ENCODE measurements around the gene GARRE1.
A peak's percentile ranks its signal among the peaks of the same experiment; 100 is the strongest.
"Not testable (repeated sequence)": the region's sequence is repeated elsewhere in the genome, so short reads cannot be mapped to it uniquely, and the experiment has no call there.

GARRE1 gene

DNA sequence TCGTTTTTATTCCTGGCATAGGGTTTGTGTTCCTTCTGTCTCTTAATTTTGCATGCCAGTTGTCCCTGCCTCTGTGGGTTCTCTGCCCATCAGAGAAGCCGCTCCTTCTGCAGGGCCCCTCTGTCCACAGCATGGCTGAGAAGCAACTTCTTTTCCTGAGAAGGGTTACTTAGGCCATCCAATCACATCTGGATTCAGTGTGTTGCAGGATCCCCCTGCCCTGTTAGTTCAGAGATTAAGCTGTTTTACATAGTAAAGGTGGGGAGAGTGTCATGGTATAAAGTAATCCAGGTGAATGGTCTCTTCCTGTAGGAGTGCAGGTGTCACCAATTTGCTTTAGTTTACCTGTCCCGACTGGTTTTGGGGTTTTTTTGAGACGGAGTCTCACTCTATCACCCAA, 22.9 kb upstream of the GARRE1 start:
- DNase-seq = no peak

DNA sequence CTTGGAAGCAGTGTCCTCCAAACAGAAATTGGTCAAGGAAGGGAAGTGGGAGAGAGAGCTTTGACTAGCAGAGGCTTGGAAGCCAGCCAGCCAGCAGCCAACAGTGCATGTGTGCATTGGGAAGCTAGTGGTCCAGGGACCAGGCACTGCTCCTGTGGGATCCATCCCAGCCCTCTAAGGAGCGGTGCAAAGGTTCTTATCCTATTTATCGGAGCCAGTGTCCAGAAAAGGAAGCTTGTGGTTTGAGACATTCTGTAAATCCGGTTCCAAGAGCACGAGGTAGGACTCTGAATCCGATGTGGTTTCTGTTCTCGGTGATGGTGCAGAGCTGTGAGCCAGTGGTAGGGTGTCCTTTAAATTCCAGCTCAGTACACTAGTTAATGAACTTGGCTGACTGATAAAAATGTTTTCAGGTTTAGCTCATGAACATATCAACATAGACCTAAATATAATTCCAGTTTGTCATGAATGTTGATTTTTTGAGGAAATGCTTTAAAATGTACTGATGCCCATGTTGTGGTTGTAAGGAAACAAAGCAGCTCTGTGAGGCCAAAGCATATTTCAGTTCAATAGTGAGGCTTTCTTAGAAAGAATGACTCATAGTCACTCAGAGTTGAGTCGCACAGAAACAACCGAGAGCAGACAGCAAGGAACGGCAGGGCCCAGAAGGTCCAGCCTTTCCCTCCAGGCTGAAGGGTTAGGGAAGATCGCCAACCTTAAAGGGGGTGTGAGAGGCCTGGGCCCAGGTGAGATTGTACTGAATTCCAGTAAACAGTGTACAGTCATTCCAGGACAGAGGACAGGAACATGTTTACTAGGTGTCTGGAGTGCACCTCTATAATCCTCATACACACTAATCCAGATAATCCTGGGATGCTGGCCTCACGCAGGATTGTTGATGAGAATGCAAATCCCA, 21.5 kb upstream of the GARRE1 start:
- no peak for DNase-seq

DNA sequence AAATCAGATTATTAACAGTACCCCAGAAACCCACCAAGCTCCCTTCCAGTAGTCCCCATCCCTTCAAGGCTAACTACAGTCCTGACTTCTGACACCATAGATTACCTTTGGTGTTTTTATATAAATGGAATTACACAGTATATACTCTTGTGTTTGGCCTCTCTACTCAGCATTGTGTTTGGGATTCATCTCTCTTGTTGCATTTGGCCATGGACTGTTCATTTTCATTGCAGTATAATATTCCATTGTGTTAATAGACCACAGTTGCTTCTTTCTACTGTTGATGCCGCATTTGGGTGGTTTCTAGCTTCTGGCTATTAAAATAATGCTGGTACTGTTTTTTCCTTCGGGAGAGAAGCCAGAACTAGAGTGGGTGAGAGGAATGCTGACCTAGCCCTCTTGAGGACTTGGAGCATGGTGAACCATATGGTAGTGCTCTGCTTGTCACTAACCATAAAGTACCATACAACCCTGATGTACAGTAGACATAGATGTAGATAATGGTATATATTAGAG, 18.9 kb upstream of the GARRE1 start:
- no peak for DNase-seq

DNA sequence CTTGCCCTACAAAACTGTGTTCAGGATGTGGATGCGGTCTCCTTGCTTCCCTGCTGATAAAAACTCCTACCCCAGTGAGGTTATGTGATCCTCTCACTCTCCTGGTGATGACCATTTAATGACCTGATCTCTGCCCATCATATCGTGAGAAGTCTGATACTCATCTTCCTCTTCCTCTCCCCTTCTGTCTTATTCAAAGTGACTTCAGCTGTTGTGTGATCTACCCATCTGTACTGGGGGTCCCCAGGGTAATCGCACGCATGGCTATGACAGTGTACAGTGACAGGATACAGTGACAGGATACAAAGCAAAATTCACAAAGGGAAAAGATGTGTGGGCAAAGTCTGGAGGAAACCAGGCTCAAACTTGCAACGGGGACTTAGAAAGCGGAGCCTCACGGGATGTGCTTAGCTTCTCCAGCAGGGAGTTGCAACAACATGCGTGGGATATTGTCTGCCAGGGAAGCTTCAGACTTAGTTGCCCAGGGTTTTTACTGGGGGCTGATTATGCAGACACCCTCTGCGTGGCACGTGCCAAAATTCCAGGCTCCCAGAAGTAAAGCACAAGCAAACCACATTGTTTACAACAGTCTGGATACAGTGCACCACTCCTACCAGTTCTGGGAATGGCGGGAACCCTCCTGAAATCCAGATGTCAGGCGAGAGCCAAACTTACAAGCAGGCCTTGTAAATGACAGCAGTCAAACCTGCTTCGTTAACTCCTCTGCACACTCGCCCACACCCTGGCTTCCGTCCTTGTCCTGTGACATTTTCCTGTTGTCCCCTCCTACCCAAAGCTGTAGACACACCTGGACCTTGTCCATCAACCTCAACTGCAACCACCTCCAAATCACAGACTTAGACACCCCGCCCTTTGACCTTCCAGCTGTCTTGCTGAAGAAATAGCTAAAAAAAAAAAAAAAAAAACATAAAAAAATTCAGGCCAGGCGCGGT, 18.0 kb upstream of the GARRE1 start:
- no peak for DNase-seq

- no peak for DNase-seq
Observed at GRCh38 chr19:34237283-34237682, 17.1 kb upstream of the GARRE1 start.

- no peak for DNase-seq
Observed at GRCh38 chr19:34237939-34238338, 16.4 kb upstream of the GARRE1 start.

DNA sequence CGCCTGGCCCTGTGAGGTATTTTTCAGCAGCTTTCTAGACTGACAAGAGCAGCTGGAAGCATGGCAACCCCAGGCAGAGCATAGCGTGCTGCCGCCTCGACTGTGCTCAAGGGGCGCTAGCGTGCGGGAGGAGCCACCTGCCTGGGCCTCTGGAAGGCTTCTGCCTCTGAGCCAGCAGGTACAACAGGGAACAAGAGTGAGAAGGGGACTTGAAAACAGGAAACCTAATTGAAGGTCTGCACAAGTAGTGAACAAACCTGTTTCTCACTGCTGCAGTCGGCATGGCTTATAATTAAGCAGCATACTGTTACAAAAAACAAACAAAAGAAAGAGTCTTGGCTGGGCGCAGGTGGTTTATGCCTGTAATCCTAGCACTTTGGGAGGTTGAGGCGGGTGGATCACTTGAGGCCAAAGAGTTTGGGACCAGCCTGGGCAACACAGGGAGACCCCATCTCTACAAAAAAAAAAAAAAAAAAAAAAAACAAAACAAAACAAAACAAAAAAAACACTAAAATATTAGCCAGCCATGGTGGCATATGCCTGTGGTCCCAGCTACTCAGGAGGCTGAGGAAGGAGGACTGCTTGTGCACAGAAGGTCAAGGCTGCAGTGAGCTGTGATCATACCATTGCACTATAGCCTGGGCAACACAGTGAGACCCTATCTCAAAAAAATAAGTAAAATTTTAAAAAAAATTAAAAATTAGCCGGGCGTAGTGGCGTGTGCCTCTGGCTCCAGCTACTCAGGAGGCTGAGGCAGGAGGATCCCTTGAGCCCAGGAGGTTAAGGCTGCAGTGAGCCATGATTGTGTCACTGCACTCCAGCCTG, 12.6 kb upstream of the GARRE1 start:
- no peak for DNase-seq

DNA sequence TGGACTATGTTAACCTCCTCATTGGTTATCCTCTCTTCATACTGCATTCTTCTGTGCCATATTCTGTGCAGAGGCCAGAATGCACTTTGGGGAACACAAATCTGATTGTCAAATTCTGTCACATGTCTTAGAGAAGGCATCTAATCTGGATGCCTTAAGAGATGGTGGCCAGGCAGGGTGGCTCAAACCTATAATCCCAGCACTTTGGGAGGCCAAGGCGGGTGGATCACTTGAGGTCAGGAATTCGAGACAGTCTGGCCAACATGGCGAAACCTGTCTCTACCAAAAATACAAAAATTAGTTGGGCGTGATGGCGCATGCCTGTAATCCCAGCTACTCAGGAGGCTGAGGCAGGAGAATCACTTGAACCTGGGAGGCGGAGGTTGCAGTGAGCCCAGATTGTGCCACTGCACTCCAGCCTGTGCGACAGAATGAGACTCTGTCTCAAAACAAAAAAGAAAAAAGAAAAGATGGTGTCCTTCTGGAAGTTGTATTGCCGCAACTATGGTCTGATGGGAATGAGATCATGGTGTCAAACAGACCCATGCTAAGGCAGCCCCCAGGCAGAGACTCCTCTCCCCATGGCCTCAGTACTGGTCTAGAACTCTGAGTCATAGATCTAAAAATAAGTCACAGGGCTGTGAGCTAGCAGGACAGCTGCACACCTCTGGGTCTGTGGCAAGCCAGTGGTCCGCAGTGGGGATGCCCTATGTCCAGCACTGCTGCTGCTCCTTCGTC, 11.0 kb upstream of the GARRE1 start:
- not testable (repeated sequence) for DNase-seq

GRCh38 chr19:34243876-34244578, 10.3 kb upstream of the GARRE1 start:
- DNase-seq = no peak

DNA sequence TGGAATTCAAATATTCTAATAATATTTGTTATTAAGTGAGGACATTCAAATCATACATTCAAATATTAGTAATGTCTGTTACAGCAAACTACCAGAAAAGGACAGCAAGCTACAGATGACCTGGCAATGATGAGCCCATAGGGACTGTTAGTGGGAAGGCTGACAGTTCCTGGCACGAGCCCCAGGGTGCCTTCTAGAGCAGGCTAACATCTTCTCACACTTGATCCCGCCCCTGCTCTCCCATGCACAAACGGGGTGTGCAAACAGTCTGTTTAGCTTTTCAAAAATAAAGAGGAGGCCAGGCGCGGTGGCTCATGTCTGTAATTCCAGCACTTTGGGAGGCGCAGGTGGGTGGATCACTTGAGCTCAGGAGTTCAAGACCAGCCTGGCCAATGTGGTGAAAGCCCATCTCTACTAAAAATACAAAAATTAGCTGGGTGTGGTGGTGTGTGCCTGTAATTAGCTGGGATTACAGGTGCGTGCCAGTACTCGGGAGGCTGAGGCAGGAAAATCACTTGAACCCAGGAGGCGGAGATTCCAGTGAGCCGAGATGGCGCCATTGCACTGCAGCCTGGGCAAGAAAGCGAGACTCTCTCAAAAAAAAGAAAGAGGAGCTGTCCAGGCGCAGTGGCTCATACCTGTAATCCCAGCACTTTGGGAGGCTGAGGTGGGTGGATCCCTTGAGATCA, 9.6 kb upstream of the GARRE1 start:
- no peak for DNase-seq

GRCh38 chr19:34246340-34246739, 8.0 kb upstream of the GARRE1 start:
- DNase-seq = no peak

GRCh38 chr19:34248941-34249340, 5.4 kb upstream of the GARRE1 start:
- DNase-seq = no peak

DNA sequence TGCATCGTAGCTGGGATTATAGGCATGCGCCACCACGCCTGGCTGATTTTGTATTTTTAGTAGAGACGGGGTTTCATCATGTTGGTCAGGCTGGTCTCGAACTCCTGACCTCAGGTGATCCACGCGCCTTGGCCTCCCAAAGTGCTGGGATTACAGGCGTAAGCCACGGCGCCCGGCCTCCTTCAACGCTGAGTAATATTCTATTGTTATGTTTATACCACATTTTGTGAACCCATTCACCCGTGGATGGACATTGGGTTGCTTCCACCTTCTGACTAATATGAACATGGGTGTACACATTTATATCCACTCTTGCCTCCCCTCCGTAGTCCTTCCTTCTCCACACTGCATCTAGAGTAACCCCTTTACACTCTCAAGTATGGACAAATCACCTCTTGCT, 1.2 kb upstream of the GARRE1 start:
- not testable (repeated sequence) for DNase-seq

DNA sequence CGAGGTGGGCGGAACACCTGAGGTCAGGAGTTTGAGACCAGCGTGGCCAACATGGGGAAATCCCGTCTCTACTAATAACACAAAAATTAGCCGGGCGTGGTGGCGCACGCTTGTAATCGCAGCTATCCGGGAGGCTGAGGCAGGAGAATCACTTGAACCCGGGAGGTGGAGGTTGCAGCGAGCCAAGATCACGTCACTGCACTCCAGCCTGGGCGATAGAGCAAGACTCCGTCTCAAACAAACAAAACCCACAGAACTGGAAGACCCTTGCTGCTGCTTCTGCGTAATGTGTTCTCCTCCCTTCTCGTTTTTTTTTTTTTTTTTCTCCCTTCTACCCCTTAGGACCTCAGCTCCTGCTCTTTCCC, 691 bp upstream of the GARRE1 start:
- not testable (repeated sequence) for DNase-seq

DNA sequence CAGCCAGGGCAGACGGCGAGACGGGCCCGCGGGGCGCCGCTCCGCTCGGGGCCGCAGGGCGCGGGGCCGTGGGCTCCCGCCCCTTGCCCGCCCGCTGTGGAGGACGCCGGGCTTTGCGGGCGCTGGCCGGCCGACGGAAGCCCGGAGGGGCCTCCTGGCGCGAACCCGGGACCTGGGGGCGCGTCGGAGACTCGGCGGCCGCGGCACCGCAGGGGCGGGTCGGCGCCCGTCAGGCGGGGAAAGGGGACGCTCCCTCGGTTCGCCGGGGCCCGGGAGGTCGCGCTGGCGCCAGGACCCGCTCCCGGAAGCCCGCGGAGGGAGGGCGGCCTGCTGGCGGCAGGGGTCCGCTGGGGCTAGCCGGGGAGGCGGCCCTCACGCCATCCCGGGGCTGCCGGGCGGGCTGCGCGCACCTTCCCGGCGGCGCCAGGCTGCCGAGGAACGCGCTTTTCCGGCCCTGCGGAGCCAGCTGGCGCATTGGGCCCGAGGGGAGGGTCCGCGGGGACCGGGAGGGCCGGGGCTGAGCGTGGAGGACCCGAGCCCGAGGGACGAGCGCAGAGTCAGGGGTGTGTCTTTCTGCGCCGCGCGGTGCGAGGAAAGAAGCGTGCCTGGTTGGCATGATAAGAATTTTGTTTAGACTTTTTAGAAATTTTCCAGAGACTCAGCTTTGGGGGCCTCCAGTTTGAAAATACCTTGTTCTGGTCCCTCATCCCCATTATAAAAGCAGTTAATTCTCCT, 511 bp downstream of the GARRE1 start:
- DNase-seq = peak; percentile 15

DNA sequence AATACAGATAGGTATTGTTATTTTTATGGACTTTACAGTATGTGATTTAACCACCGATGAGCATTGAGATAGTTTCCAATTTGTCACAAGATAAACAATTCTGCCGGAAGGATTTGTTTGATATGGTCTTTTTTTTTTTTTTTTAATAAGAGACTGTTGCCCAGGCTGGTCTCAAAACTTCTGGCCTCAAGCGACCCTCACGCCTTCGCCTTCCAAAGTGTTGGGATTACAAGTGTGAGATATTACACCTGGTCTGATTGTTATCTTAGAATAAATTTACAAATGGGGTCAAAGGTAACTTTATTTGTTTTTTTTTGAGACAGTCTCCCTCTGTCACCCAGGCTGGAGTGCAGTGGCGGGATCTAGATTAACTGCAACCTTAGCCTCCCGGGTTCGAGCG, 1.2 kb downstream of the GARRE1 start:
- DNase-seq = no peak

DNA sequence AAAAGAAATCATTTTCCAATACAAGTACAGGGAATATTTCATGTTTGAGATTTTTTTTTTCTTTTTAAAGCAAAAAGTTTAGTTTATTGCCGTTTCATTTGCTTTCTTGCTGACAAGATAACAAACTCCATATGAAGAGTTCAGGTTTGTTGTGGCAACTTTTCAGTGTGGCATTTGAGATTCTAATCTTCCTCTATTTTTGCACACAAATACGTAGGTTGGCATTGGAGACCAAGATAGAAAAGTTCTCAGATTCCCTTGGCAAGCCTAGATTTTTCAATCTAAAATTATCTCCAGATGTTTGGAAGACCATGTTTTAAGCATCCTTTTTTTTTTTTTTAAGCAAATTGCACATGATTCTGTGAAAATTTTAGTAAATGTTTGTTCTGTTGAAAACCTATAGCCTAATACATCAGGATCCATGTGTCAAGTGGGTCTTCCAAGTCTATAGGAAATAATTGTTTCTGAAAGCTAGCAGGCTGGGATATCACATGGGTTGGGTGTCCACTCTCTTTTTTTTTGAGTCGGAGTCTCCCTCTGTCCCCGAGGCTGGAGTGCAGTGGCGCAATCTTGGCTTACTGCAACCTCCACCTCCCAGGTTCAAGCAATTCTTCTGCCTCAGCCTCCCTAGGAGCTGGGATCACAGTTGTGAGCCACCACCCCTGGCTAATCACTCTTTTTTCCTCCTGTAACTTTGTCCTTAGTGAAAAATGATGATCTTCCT, 2.6 kb downstream of the GARRE1 start:
- no peak for DNase-seq

- DNase-seq = no peak
Observed at GRCh38 chr19:34257559-34257924, 3.2 kb downstream of the GARRE1 start.

DNA sequence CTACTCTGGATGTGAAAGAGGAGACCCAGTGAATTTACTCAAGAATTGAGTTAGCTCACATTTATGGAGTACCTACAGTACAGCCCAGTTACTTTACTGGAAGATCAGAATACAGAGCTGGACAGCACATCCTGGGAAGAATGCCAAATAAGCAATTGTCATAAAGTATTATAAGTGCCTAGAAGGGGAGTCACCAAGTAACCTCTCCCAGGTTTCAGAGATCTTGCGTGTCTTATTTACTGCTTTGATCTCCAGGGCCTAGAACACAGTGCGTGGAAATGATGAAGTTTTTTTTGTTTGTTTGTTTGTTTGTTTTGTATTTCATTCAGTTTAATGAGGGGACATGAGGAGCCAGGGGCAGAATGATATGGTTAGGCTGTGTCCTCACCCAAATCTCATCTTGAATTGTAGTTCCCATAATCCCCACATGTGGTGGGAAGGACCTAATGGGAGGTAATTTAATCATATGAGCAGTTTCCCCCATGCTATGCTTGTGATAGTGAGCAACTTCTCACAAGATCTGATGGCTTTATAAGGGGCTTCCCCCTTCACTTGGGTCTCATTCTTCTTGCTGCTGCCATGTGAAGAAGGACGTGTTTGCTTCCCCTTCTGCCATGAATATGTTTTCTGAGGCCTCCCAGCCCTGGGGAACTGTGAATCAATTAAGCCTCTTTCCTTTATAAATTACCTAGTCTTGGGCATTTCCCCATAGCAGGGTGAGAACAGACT, 5.2 kb downstream of the GARRE1 start:
- no peak for DNase-seq

Data from activated gamma-delta T cell treated with Interleukin-2 at 50 U/mL for 16 hours (primary cell).